Vagina (tissue), 2 donors: Measurements from ENCODE around the gene SSU72. TPM values are rescaled to one million over a fixed set of nuclear protein-coding genes. Genes with fewer than 3 reads are reported as not detected.

Experiments used
- DNase-seq, 2 donors: peaks; one replicate each; pipeline ENCODE4 v3.0.0-alpha.2; 2017; ENCODE audit errors: extremely low spot score in 2 of 2
- H3K27ac ChIP-seq: fragments of 200-600 bp; sonication (generic); one replicate; pipeline ENCODE4 v1.5.1; 2019
- H3K27me3 ChIP-seq: fragments of 200-600 bp; sonication (generic); one replicate; pipeline ENCODE4 v1.5.1; 2019
- H3K36me3 ChIP-seq, 2 donors: fragments of 200-600 bp; sonication (generic); one replicate each; pipeline ENCODE4 v1.5.1; 2017 to 2019
- H3K4me1 ChIP-seq: fragments of 200-600 bp; sonication (generic); one replicate; pipeline ENCODE4 v1.5.1; 2019
- H3K4me3 ChIP-seq, 2 donors: fragments of 200-600 bp; sonication (generic); 1 replicate in 1 of 2; 2 replicates in 1 of 2; pipeline ENCODE4 v1.5.1; 2016 to 2019
- H3K9me3 ChIP-seq: fragments of 200-600 bp; sonication (generic); one replicate; pipeline ENCODE4 v1.5.1; 2019
- CTCF ChIP-seq, 3 experiments: fragments of 450-650 bp in 2 of 3; fragments of 200-600 bp in 1 of 3; sonication (generic) in 1 of 3; IDR thresholded peaks; one replicate each; pipeline ENCODE4 v1.5.1; 2017 to 2019; ENCODE audit warnings: antibody characterized with exemption in 3 of 3, mild to moderate bottlenecking in 2 of 3, moderate library complexity in 2 of 3
- POLR2A ChIP-seq, 2 donors: fragments of 450-650 bp; IDR thresholded peaks; one replicate each; pipeline ENCODE4 v1.6.1; 2017; ENCODE audit warnings: antibody characterized with exemption in 2 of 2, mild to moderate bottlenecking in 2 of 2, moderate library complexity in 2 of 2
- POLR2AphosphoS5 ChIP-seq, 2 donors: sonication (generic); formaldehyde crosslinking; IDR thresholded peaks; one replicate each; pipeline ENCODE4 v1.9.0; 2017; ENCODE audit warnings: antibody characterized with exemption in 2 of 2, mild to moderate bottlenecking in 2 of 2, low read depth in 1 of 2; ENCODE audit not compliant: insufficient read depth in 1 of 2
- intact Hi-C: fragments of 100-400 bp; cut with DNase I; formaldehyde crosslinking; loops from one replicate; pipeline ENCODE4 v1.15.1; 2023
- total RNA-seq: library from RNA; depleted of rRNA; stranded (reverse); fragments of >200 nt; gene quantifications from one replicate; pipeline ENCODE4 v1.2.3, GENCODE V29; 2016

SSU72 gene
- total RNA-seq, 1 donor from 2014 or later: 105 TPM

GRCh38 chr1:1583347-1584010, 8.8 kb upstream of the SSU72 start:
- intact Hi-C loops: no loop called here
- DNase-seq: no peak
- no peaks in the 10 kb centered on the region for H3K9me3 ChIP-seq
- H3K27me3 ChIP-seq: no peaks in the 10 kb centered on the region
- no peak for TF ChIP-seq POLR2A (IDR thresholded peaks at IDR 0.05)
- TF ChIP-seq POLR2AphosphoS5 (IDR thresholded peaks at IDR 0.05; ENCODE audit: insufficient read depth in 1 of 2, low read depth in 1 of 2): no peak
- TF ChIP-seq CTCF (IDR thresholded peaks at IDR 0.05): no peak
- H3K36me3 ChIP-seq: no peaks in the 10 kb centered on the region
- no peaks in the 10 kb centered on the region for H3K4me1 ChIP-seq
- H3K27ac ChIP-seq: no peak overlapping the region
- H3K4me3 ChIP-seq: no peak overlapping the region

- Histone ChIP-seq H3K27ac (no peak overlapping the region), H3K27me3 (no peaks in the 10 kb centered on the region)
Measured at GRCh38 chr1:1582585-1583346, 8.1 kb upstream of the SSU72 start.

GRCh38 chr1:1578371-1578940, 3.8 kb upstream of the SSU72 start:
- intact Hi-C loops: no loop called here
- no peak overlapping the region for H3K27ac ChIP-seq
- no peak for DNase-seq
- no peak for TF ChIP-seq CTCF (IDR thresholded peaks at IDR 0.05)
- no peak for TF ChIP-seq POLR2AphosphoS5 (IDR thresholded peaks at IDR 0.05; ENCODE audit: insufficient read depth in 1 of 2, low read depth in 1 of 2)
- no peak for TF ChIP-seq POLR2A (IDR thresholded peaks at IDR 0.05)
- H3K9me3 ChIP-seq: no peaks in the 10 kb centered on the region
- no peak overlapping the region for H3K4me3 ChIP-seq
- no peaks in the 10 kb centered on the region for H3K27me3 ChIP-seq
- H3K36me3 ChIP-seq: no peaks in the 10 kb centered on the region
- H3K4me1 ChIP-seq: peaks cover 14% of the 10 kb centered on the region

More at GRCh38 chr1:1582585-1583346, 8.1 kb upstream of the SSU72 start:
- Histone ChIP-seq H3K4me1 (no peaks in the 10 kb centered on the region), H3K36me3 (no peaks in the 10 kb centered on the region), H3K4me3 (no peak overlapping the region), H3K9me3 (no peaks in the 10 kb centered on the region)
- no peak for DNase-seq
- TF ChIP-seq POLR2A (IDR thresholded peaks at IDR 0.05) (no peak), POLR2AphosphoS5 (IDR thresholded peaks at IDR 0.05; ENCODE audit: insufficient read depth in 1 of 2, low read depth in 1 of 2) (no peak), CTCF (IDR thresholded peaks at IDR 0.05) (no peak)
- intact Hi-C loops: no loop called here

DNA sequence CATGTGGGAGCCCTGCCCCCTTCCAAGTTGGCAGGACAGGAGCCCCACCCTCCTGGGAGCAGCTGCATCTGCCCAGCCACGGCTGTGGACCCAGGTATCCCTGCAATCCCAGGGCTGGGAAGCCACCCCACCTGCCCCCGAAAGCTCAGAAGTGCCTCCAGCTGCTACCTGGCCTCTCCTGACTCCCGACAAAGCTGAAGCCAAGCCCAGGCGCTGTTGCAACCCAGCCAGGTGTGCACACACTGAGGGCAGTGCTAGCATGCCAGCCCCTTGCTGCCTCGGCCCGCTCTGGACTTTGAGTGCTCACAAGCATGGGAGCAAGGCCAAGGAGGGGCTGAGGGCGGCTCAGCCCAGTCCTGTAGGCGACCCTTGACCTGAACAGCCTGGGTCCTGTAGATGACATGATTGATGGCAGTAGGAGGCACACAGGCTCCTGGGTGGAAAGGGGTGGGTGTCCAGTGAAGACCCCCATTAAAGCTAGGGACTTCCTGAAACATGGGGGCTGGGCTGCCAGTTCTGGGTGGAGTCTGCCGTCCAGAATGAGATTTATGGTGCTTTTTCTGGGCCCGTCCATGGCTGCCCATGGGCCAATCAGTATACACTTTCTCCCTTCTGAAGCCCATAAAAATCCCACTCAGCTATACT, 2.8 kb upstream of the SSU72 start:
- Histone ChIP-seq H3K4me3 (no peak overlapping the region), H3K27me3 (no peaks in the 10 kb centered on the region), H3K4me1 (peaks cover 23% of the 10 kb centered on the region), H3K27ac (no peak overlapping the region), H3K36me3 (no peaks in the 10 kb centered on the region), H3K9me3 (no peaks in the 10 kb centered on the region)
- intact Hi-C loops: no loop called here
- TF ChIP-seq POLR2A (IDR thresholded peaks at IDR 0.05): no peak
- no peak for TF ChIP-seq POLR2AphosphoS5 (IDR thresholded peaks at IDR 0.05; ENCODE audit: insufficient read depth in 1 of 2, low read depth in 1 of 2)
- TF ChIP-seq CTCF (IDR thresholded peaks at IDR 0.05): no peak
- no peak for DNase-seq
